KMS-11 (cell line): ENCODE results near the gene CCL19.
"Not testable (repeated sequence)": the region's sequence is repeated elsewhere in the genome, so short reads cannot be mapped to it uniquely, and the experiment has no call there.

Experiments
- H2AFZ ChIP-seq: fragments of 200-600 bp; sonication (generic); 2 replicates; pipeline ENCODE4 v1.6.1; 2016; ENCODE audit warnings: antibody characterized with exemption, mixed run types, low read depth
- H3K27ac ChIP-seq: fragments of 200-600 bp; sonication (generic); 2 replicates; pipeline ENCODE4 v1.6.1; 2016; ENCODE audit warnings: mild to moderate bottlenecking, mixed run types
- H3K27me3 ChIP-seq: fragments of 200-600 bp; sonication (generic); 2 replicates; pipeline ENCODE4 v1.6.1; 2017; ENCODE audit warnings: mild to moderate bottlenecking, low read depth, mixed run types, moderate library complexity; ENCODE audit not compliant: insufficient read depth
- H3K36me3 ChIP-seq: fragments of 200-600 bp; sonication (generic); 2 replicates; pipeline ENCODE4 v1.6.1; 2017; ENCODE audit warnings: mild to moderate bottlenecking, mixed run types; ENCODE audit not compliant: insufficient read depth
- H3K4me1 ChIP-seq: fragments of 200-600 bp; sonication (generic); 2 replicates; pipeline ENCODE4 v1.6.1; 2016; ENCODE audit warnings: mild to moderate bottlenecking, low read depth, mixed run types; ENCODE audit not compliant: poor library complexity, severe bottlenecking
- H3K4me2 ChIP-seq: fragments of 200-600 bp; sonication (generic); 2 replicates; pipeline ENCODE4 v1.7.0; 2016; ENCODE audit warnings: mild to moderate bottlenecking, mixed run types
- H3K4me3 ChIP-seq: fragments of 200-600 bp; sonication (generic); IDR thresholded peaks from 2 replicates; pipeline ENCODE4 v1.6.1; 2017; ENCODE audit warnings: low read depth, low read length, mixed read lengths; ENCODE audit not compliant: insufficient read depth
- H3K79me2 ChIP-seq: fragments of 200-600 bp; sonication (generic); 2 replicates; pipeline ENCODE4 v1.6.1; 2016; ENCODE audit warnings: low read depth, mixed run types; ENCODE audit not compliant: insufficient read depth
- H3K9ac ChIP-seq: fragments of 200-600 bp; sonication (generic); 2 replicates; pipeline ENCODE4 v1.6.1; 2016; ENCODE audit warnings: mild to moderate bottlenecking, mixed run types
- H4K20me1 ChIP-seq: fragments of 200-600 bp; sonication (generic); 2 replicates; pipeline ENCODE4 v1.6.1; 2016; ENCODE audit warnings: mild to moderate bottlenecking, mixed run types; ENCODE audit not compliant: insufficient read depth
- CTCF ChIP-seq: fragments of 200-600 bp; sonication (generic); conservative IDR thresholded peaks from 2 replicates; pipeline ENCODE4 v1.6.1; 2017; ENCODE audit warnings: low read depth, mild to moderate bottlenecking, antibody characterized with exemption, low read length, moderate library complexity, mixed read lengths

CCL19 gene

GRCh38 chr9:34732478-34732877, 41.4 kb upstream of the CCL19 start:
- no peak overlapping the region for H3K27ac ChIP-seq
- no peak overlapping the region for H3K4me3 ChIP-seq
- no peaks in the 10 kb centered on the region for H3K36me3 ChIP-seq
- H3K79me2 ChIP-seq, result no peaks in the 10 kb centered on the region
- no peaks in the 10 kb centered on the region for H3K4me1 ChIP-seq
- H3K9ac ChIP-seq, result no peak overlapping the region
- no peaks in the 10 kb centered on the region for H3K27me3 ChIP-seq
- no peak overlapping the region for H3K4me2 ChIP-seq
- H2AFZ ChIP-seq, result no peak overlapping the region
- TF ChIP-seq CTCF, result no peak
- H4K20me1 ChIP-seq, result no peaks in the 10 kb centered on the region

- Histone ChIP-seq H3K36me3 (no peaks in the 10 kb centered on the region), H3K4me2 (no peak overlapping the region), H3K4me1 (no peaks in the 10 kb centered on the region), H4K20me1 (no peaks in the 10 kb centered on the region), H3K9ac (no peak overlapping the region), H3K79me2 (no peaks in the 10 kb centered on the region), H3K27me3 (no peaks in the 10 kb centered on the region), H3K4me3 (no peak overlapping the region), H2AFZ (no peak overlapping the region), H3K27ac (no peak overlapping the region)
- TF ChIP-seq CTCF, result no peak
Observed at GRCh38 chr9:34723141-34723540, 32.1 kb upstream of the CCL19 start.

- not testable (repeated sequence) for H3K27ac ChIP-seq, H4K20me1 ChIP-seq, H3K4me3 ChIP-seq, H3K27me3 ChIP-seq, H3K36me3 ChIP-seq, H3K79me2 ChIP-seq, H3K4me2 ChIP-seq, H3K4me1 ChIP-seq, H2AFZ ChIP-seq, H3K9ac ChIP-seq
Observed at GRCh38 chr9:34719769-34720025, 28.6 kb upstream of the CCL19 start.

GRCh38 chr9:34719021-34719768, 28.1 kb upstream of the CCL19 start:
- Histone ChIP-seq H3K79me2 (no peaks in the 10 kb centered on the region), H4K20me1 (no peaks in the 10 kb centered on the region), H3K4me2 (no peak overlapping the region), H3K27me3 (no peaks in the 10 kb centered on the region), H2AFZ (no peak overlapping the region), H3K4me1 (no peaks in the 10 kb centered on the region), H3K4me3 (no peak overlapping the region), H3K9ac (no peak overlapping the region), H3K27ac (no peak overlapping the region), H3K36me3 (no peaks in the 10 kb centered on the region)
- no peak for TF ChIP-seq CTCF

GRCh38 chr9:34717996-34718614, 27.0 kb upstream of the CCL19 start:
- Histone ChIP-seq H2AFZ (no peak overlapping the region), H3K27ac (no peak overlapping the region), H3K4me2 (no peak overlapping the region), H3K4me3 (no peak overlapping the region), H3K9ac (no peak overlapping the region), H3K79me2 (no peaks in the 10 kb centered on the region), H3K27me3 (no peaks in the 10 kb centered on the region), H4K20me1 (no peaks in the 10 kb centered on the region), H3K4me1 (no peaks in the 10 kb centered on the region), H3K36me3 (no peaks in the 10 kb centered on the region)
- no peak for TF ChIP-seq CTCF
